GM21737 (cell line): ENCODE results near the gene SCAMP2.

Experiments used
- ATAC-seq: cut with Tn5 transposase; IDR thresholded peaks from one replicate; pipeline ENCODE4 v1.9.1; 2021; ENCODE audit warnings: mild to moderate bottlenecking, moderate library complexity; ENCODE audit not compliant: unreplicated experiment

SCAMP2 gene

DNA sequence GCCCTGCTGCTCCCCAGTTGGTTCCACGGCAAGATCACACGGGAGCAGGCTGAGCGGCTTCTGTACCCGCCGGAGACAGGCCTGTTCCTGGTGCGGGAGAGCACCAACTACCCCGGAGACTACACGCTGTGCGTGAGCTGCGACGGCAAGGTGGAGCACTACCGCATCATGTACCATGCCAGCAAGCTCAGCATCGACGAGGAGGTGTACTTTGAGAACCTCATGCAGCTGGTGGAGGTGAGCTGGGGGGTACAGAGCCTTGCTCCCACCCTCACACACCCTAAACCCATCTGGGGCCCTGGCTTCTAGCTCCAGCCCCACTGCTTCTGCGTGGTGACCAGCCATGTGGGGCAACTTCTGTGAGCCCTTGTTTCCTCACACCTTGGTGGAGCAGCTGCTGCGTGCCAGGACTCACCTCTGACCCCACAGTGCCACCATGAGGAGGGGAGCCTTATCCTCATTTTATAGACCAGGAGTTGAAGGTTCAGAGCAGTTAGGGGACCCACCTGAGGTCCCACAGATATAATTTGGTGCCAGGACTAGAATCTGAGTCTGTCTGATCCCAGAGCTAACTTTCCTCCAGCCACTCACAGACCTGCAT is 73.8 kb downstream of the SCAMP2 start:
- ATAC-seq = peak; percentile 5

DNA sequence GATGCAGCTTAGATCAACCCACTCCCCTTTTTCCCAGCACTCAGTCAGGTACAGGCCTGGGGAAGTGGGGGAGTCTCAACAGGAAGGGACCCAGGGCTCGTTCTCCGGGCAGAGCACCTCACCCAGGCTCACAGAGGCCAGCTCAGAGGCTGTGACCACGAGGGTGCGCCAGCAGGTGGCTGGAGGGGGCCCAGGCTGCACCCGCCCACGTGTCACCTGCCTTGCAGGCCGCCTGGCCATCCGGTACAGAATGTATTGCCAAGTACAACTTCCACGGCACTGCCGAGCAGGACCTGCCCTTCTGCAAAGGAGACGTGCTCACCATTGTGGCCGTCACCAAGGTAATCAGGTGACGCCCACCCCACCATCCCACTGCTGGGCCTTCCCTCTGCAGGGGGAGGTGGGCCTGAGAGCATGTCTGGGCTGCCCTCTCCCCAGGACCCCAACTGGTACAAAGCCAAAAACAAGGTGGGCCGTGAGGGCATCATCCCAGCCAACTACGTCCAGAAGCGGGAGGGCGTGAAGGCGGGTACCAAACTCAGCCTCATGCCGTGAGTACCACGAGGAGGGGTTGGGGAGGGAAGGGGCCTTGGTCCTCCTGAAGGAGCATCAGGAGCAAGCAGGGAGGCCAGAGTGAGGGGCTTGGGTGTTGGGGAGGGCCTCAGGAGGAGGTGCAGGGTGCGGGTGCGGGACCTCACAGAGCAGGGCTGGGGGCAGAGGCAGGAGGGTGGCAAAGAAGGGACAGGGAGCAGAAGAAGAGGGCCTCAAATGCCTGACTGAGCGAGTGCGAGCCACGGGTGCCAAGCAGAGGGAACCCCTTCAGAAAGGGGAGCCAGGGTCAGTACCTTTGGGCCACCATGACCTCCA is 74.5 kb downstream of the SCAMP2 start:
- no peak for ATAC-seq

DNA sequence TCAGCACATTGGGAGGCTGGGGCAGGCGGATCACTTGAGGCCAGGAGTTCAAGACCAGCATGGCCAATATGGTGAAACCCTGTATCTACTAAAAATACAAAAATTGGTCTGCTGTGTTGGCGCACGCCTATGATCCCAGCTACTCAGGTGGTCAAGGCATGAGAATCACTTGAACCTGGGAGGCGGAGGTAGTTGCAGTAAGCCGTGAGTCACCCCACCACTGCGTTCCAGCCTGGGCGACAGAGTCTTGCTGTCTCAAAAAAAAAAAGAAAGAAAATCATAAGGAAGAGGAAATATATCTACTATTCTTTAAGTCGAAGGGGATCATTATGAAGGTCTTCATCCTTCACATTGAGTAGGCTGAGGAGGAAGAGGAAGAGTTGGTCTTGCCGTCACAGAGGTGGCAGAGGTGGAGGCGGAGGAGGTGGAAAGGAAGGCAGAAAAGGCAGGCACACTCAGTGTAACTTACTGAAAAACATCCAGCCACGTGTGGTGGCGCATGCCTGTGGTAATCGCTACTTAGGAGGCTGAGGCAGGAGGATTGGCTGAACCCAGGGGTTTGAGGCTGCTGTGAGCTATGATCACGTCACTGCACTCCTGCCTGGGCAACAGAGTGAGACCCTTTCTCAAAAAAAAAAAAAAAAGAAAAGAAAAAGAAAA is 77.1 kb downstream of the SCAMP2 start:
- no peak for ATAC-seq

DNA sequence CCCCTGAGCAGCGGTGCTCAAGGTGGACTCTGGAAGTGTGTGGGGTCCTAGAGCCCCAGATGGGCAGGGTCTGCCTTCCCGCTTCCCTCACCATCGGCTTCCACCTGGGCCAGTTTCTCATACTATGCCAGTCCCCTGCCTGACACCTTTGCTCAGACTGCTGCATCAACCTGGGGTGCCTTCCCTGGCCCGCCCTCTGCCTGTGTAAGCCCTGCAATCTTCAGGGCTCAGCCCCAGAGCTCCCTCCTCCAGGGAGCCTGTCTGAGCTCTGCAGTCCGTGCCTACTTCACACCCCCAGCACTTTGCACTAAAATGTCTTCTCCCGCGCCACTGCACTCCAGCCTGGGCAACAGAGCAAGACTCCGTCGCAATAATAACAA is 78.2 kb downstream of the SCAMP2 start:
- ATAC-seq = no peak

DNA sequence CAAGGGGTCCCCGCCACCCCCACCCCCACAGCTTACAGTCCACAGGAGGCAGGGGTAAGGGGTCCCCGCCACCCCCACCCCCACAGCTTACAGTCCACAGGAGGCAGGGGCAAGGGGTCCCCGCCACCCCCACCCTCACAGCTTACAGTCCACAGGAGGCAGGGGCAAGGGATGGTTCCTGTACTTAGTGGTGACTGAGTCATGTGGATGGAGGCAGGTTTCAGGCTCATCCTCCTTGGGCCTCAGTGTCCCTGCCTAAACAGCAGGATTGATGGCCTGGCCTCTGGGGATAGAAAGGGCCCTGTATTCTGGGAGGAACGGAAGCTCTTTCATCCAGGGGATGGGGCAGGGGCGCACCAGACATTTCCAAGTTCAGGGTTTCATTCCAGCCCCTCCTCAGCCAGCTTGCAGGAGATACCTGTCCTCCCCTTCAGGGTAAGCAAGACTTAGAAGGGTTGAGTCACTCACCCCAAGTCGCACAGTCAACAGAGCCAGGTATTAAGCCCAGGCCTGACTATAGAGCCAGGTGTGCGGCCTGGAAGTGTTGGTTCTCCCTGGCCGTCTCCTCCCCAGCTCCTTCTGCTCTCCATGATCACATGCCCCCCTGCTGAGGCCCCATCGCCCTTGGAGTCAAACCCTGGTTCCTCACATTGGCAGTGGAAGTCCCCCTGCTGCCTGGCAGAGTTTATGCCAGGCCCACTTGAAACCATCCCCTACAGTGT is 78.8 kb downstream of the SCAMP2 start:
- no peak for ATAC-seq
